HG03097 (cell line): ENCODE results near the gene RDH12.

Source experiments
- ATAC-seq: cut with Tn5 transposase; IDR thresholded peaks from one replicate; pipeline ENCODE4 v1.9.1; 2021; ENCODE audit not compliant: unreplicated experiment, low FRiP score

RDH12 gene

DNA sequence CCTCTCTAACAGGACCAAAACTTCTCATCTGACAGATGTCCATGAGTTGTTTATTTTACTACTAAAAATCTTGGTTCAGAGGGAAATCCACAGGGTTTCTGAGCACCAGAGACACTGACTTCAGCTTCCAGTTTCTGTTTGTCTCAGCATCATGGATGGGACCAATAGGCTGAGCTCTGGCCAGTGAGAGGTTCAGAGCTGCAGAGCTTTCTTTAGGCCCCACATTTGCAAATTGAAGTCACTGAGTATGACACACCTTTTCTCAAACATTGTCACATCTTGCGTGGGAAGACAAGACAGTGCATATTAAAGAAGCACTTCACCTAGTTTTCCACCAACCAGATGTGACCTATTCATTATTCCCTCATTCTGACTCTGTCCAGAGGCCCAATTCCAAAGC lies 45.2 kb downstream of the RDH12 start:
- ATAC-seq, result no peak

DNA sequence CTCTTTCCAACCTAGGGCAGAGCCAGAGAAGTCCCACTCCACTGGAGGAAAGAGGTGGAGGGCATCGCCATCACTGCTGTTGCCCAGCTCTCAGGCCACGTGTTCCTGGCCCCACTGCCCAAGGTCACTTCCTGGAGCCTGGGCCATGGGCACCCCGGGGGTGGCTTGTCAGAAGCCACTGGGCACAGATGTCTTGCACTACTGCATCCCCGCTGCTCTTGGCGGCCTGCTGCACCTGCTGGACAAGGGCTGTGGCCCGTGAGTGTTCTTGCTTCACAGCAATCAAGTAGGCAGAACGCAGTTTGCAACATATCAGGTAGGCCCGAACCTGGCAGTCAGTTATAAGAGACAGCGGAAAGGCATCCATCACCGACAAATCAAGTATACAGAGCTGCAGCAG lies 46.6 kb downstream of the RDH12 start:
- ATAC-seq, result no peak

DNA sequence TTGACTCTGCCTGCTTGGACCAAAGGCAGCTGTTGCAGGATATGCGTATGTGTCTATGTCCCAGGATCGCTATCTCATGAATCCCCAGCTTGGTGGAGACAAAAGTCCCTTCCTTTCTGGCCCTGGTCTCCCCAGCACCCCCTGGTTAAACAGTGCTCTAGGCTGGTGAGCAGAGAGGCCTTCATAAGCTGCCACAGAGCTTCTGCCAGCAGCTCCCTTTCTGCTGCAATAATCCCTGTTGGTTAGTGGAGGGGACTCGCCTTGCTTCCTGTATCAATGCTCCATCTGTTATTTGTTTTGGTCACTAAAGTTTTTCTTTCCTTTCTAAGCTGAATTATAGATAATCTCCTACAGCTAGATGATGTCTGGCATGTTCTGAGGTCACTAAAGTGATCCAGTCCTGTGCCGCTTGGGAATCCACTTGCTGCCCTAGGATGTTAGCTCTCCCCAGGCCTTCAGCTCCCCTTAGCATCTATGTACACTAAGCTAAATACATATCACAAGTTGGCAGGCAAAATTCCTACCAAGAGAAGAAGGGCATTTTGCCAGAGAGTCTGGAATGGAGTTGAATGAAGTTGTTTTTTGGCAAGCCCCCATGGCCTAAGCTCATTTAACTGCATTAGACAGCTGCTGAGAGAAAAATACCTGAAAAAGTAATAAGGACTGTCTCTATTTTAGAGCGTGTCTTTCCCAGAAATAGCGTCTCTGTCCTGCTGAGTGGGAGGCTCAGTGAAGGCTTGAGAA lies 47.8 kb downstream of the RDH12 start:
- no peak for ATAC-seq

DNA sequence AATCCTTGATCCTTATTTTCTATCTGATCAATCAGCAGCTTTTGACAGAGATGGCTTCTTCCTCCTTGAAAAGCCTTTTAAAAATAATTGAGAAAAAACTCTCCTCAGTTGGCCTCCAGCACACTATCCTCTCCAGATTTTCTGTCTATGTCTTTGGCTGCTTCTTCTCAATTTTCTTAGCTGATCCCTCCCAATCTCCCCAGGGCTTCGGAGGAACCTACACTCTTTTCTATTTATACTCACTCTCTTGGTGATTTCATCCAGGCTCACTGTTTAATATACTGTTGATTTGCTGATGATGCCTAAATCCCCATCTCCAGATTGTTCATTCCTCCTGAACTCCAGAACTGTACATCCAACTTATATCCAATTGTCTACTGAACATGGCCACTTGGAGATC lies 54.8 kb downstream of the RDH12 start:
- no peak for ATAC-seq

DNA sequence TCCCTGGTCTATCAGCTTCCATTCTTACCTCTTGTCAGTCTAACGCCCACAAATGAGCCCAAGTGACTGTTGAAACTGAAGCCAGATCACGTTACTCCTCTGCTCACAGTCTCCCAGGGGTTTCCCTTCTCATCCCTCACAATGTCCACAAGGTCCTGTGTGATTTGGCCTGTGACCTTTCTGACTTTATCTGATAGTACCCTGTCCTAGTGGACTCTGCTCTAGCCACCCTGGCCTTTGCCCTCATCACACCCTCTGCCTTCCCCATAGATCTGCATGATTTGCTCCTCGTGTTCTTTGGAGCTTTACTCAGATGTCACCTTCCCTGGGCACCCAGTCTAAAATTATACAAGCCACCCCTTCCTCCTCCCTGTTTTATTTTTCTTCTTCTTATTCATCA lies 55.5 kb downstream of the RDH12 start:
- ATAC-seq, result no peak

DNA sequence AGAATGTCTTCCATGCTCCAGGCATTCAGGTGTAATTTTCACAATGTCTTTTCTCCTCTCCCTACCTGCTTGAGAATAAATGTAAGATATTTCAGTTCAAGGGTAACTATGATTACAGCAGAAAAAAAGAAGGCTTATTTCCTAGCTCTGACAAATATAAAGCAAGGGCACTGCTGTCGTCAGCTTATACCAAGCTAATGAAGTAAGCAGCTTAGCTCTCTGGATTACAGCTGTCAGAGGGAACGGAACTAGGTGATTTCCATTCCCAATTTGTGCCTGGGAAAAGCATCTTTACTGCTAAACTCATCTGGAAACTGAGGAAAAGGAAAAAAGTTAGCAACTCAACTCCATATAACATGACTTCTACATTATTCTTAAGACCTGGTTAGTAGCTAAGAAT lies 58.2 kb downstream of the RDH12 start:
- no peak for ATAC-seq

DNA sequence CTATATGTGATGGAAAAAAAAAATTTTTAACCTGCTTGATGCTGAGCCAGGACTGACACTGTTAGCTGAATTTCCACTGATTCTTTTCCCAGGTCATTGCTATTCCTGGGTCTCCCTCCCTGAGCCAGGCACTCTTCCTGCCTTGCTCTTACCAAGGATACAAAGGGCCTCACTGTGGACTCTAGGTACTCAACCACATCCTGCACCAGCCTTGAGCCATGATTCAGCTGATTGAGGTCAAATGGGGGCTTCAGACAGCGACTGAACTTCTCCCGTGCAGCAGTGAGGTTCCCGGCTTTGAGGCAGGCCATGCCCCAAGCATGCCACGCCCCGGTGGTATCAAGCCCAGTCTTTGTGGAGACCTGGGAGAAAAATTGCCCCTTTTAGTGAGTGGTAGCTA lies 60.4 kb downstream of the RDH12 start:
- no peak for ATAC-seq

DNA sequence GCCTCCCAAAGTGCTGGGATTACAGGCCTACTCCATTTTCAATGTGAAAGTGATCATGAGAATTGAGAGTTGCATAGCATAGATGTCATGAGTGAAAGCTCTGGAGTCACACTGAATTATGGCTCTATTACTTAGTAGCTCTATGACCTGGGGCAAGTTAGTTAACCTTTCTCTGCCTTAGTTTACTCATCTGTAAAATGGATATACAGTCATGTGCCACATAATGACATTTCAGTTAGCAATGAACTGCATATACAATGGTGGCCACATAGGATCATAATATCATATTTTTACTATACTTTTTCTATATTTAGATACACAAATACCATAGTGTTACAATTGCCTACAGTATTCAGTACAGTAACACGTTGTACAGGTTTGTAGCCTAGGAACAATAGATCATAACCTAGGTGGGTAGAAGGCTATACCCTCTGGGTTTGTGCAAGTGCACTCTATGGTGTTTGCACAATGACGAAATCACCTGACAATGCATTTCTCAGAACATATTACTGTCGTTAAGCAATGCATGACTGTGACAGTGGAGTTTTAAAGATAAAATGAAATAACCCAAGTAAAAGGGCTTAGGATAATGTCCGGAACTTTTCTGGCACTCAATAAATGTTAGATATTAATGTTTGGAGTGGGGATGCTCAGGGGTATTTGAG lies 61.6 kb downstream of the RDH12 start:
- no peak for ATAC-seq

DNA sequence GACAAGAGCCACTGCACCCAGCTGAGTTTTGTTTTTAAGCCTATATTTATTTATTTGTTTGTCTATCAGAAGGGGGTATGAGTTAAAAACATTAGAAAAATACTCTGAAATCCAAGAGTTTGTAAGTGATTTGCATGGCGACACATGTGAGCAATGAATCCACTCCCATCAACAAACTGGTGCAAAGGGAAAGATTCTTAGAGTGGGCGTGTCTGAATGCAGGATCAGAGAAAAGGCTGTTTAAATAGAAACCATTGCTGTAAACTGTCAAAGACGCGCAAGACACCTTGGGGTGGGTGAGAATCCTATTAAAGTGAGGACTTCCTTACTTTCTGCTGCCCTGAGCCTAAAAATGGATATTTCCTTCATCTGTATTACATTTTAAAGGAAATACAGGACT lies 62.8 kb downstream of the RDH12 start:
- no peak for ATAC-seq

DNA sequence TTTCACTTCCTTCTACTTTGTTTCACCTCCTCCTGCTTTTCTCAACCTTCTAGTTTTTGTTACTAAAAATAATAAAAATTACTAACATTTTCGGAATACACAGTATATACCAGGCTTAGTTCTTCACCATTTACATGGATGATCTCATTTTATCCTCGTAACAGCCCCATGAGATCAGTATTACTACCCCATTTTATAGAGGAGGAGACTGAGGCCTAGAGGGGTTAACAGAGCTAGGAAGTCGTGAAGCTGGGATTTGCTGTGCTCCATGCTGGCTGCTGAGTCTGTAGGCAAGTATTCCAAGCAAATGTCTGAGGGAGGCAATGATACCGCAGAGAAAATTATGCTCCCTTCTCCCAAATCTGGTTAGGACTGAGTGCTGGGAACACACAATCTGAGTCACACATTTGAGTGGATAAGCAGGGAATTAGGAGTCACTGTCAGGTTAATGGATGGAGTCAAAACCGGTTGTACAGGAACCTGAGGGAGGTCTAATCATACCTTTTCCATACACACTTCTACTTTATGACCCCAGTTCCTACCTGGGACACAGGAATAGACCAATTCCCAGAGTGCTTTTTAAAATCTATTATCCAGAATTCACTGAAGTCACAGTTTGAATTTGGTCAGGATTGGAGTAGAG lies 63.6 kb downstream of the RDH12 start:
- no peak for ATAC-seq

DNA sequence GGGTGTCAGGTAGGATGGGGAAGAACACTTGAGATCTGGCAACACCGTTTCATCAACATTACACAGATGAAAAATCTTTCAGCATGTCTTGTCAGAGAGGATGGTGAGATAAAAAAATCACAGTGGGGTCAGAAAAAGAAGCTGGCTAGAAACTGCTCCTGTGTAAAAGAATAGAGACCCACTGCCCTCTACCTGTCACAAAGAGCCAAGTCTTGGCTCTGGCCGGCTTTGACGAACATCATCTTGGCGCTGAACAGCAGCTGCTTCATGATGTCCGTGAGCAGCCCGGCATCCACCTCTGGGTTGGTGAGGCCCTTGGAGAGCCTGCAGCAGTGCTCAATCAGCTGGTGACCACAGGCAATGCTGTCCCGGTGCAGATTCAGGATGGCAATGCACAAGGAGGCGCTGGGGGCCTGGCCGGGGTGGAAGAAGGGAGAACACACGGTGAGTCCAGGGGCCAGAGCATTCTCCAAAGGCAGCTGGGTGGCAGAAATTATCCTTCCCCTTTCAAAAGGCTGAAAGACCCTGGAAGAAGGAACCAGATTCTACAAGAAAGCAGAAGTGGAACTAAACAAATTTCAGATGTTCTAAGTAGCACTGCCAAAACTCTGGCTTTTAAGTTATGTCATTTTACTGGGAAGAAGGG lies 64.5 kb downstream of the RDH12 start:
- no peak for ATAC-seq

DNA sequence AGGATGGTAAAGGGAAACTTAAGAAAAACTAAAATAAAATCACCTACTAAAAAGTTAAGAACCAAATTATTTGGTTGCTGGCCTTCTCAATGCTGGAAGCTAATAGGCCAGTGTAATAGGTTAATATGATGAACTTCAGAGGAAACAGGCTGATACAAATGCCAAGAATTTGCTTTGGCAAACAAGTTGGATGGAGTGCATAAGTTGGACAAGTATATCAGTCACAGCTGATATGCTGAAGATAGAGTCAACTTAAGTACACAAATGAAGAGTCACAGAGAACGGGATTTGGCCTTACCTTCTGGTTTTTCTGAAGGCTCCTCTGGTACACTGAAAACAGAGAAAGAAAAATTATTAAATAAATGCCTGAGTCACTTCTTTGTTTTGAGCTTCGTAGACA lies 66.5 kb downstream of the RDH12 start:
- ATAC-seq, result no peak

DNA sequence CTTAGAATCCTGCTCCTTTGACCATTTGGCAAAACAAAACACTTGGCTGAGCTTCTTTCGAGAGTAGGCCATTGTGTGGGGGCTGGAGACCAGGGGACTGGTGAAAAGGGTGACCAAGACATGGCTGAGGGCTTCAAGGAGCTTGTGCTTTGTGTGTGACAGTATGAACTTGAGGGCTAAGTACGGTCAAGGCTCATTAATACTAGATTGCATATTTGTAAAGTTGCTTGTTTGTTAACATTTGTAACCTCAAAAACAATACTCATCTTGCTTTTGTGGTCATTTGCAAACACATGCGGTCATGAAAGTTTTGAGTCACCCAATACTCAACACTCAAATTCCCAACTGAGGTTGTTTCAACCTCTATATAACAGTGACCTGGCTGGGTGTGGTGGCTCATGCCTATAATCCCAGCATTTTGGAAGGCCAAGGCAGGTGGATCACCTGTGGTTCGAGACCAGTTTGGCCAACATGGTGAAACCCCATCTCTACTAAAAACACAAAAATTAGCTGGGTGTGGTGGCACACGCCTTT lies 72.2 kb downstream of the RDH12 start:
- no peak for ATAC-seq

DNA sequence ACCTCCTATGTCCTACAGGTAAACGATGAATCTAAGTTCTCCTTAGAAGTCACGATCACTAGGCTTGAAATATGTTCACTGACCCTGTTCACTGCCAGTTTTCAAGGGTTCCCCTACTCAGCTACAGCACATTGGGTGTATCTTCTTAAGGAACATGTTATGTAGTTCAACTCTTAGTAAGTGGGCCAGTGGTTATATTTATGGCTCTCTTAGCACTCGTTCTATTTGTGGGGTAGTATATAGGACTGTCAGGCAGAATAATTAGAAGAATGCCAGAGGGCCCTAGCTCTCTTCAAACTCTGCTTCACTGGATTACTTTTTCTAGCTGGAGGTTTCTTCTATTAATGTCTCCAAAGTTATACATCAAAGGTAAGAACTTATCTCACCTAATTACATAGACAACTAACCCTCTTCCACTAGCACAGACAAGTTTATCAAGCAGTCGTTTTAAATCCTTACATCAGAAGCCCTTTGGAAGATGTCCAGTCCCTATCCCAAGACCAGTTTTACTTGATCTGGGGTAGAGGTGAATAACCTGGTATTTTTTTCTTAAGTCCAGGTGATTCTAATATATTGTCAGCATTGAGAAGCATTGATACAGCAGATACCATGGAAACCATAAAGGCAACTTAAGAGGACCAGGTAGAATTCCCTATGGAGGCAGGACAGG lies 75.1 kb downstream of the RDH12 start:
- no peak for ATAC-seq

DNA sequence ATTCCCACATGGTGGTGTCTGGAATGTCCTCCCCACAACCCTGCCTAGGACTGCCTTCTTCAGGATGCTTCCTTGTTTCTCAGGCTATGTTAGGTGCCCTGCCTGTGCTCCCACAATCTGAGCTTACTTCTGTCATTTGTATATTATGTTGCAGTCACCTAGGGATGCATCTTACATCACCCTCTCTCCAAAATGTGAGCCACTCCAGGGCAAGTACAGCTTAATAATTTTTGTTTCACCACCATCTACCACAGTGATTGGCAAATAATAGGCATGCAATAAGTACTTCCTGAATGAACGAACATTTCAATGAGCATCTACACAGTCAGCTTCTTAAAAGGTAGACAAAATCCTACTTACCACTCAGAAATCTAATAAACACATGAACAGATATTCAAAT lies 77.1 kb downstream of the RDH12 start:
- ATAC-seq, result no peak

DNA sequence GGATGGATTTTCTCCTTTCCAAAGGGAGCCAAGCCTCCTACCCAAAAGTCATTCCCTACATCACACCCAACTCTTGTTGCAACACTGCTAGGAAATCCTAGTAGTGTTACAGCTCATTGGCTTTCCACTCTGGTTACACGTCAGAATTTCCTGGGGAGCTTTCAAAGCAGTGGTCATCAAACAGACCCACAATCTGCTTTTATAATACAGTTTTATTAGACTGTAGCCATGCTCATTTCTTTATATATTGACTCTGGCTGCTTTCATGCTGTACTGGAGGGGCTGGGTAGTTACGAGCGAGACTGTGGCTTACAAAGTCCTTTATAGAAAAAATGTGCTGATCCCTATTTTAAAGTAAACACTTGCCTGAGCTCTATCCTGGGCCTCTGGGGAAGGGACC lies 80.4 kb downstream of the RDH12 start:
- ATAC-seq, result no peak
